Nephron progenitor cell (in vitro differentiated cells): ENCODE measurements around the gene IGFBP5.

Source experiments
- DNase-seq: peaks from one replicate; pipeline ENCODE4 v3.0.0; 2021
- H3K27ac Mint-ChIP-seq: 2 replicates; pipeline ENCODE4 v1.8.0; 2021; ENCODE audit warnings: mild to moderate bottlenecking, moderate library complexity, mixed read lengths
- H3K27me3 Mint-ChIP-seq: 2 replicates; pipeline ENCODE4 v1.8.0; 2021; ENCODE audit warnings: mild to moderate bottlenecking, low read depth, mixed read lengths; ENCODE audit not compliant: poor library complexity
- H3K36me3 Mint-ChIP-seq: 2 replicates; pipeline ENCODE4 v1.8.0; 2021; ENCODE audit warnings: low read depth, mixed read lengths
- H3K4me1 Mint-ChIP-seq: 2 replicates; pipeline ENCODE4 v1.8.0; 2021; ENCODE audit warnings: mixed read lengths
- H3K4me3 Mint-ChIP-seq: 2 replicates; pipeline ENCODE4 v1.8.0; 2021; ENCODE audit warnings: mild to moderate bottlenecking, moderate library complexity, mixed read lengths
- H3K9me3 Mint-ChIP-seq: 2 replicates; pipeline ENCODE4 v1.8.0; 2021; ENCODE audit warnings: mild to moderate bottlenecking, moderate library complexity, mixed read lengths
- TF ChIP-seq, protein P1 (sequence below): fragments of 200-600 bp; sonication (generic); IDR thresholded peaks from 2 replicates; pipeline ENCODE4 v1.5.0; 2021; ENCODE audit warnings: antibody characterized with exemption

The IGFBP5 gene

DNA sequence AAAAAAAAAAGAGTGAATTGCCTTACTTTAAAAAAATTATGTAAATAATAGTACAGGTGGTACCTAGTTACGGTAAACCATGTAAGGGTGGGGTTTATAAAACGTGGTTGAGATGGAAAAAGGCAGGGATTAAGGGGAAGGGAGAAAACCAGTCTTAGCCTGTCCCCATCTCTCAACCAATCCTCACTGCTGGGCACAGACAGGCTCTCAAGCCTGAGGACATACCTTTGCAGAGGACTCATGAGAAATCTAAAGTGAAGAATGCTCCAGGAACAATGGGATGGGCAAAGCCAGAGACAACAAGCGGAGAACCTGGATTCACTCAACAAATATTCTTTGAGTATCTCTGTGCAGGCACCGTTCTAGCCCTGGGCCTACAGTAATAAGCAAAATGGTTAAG is 65.6 kb downstream of the IGFBP5 start:
- DNase-seq, result no peak
- Mint-ChIP-seq H3K4me3 (no peak overlapping the region), H3K27ac (no peak overlapping the region), H3K4me1 (peaks cover 41% of the 10 kb centered on the region), H3K27me3 (peaks cover 20% of the 10 kb centered on the region), H3K36me3 (no peaks in the 10 kb centered on the region), H3K9me3 (peaks cover 8% of the 10 kb centered on the region)
- TF ChIP-seq, protein P1, sequence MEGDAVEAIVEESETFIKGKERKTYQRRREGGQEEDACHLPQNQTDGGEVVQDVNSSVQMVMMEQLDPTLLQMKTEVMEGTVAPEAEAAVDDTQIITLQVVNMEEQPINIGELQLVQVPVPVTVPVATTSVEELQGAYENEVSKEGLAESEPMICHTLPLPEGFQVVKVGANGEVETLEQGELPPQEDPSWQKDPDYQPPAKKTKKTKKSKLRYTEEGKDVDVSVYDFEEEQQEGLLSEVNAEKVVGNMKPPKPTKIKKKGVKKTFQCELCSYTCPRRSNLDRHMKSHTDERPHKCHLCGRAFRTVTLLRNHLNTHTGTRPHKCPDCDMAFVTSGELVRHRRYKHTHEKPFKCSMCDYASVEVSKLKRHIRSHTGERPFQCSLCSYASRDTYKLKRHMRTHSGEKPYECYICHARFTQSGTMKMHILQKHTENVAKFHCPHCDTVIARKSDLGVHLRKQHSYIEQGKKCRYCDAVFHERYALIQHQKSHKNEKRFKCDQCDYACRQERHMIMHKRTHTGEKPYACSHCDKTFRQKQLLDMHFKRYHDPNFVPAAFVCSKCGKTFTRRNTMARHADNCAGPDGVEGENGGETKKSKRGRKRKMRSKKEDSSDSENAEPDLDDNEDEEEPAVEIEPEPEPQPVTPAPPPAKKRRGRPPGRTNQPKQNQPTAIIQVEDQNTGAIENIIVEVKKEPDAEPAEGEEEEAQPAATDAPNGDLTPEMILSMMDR, result no peak

DNA sequence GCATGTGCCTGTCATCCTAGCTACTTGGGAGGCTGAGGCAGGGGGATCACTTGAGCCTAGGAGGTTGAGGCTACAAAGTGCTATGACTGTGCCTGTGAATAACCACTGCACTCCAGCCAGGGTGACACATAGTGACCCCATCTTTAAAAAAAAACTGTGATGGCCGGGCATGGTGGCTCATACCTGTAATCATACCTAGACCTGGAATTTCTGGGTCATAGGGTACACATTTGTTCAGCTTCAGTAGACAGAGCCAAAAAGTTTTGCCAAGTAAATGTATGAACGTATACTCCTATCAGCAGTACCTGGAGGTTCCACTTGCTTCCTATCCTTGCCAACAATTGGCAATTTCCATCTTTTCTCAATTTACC is 68.5 kb downstream of the IGFBP5 start:
- Mint-ChIP-seq H3K27ac (no peak overlapping the region), H3K36me3 (no peaks in the 10 kb centered on the region), H3K9me3 (peaks cover 16% of the 10 kb centered on the region), H3K27me3 (peaks cover 11% of the 10 kb centered on the region), H3K4me3 (no peak overlapping the region), H3K4me1 (peaks cover 39% of the 10 kb centered on the region)
- no peak for DNase-seq
- TF ChIP-seq, protein P1, result no peak

DNA sequence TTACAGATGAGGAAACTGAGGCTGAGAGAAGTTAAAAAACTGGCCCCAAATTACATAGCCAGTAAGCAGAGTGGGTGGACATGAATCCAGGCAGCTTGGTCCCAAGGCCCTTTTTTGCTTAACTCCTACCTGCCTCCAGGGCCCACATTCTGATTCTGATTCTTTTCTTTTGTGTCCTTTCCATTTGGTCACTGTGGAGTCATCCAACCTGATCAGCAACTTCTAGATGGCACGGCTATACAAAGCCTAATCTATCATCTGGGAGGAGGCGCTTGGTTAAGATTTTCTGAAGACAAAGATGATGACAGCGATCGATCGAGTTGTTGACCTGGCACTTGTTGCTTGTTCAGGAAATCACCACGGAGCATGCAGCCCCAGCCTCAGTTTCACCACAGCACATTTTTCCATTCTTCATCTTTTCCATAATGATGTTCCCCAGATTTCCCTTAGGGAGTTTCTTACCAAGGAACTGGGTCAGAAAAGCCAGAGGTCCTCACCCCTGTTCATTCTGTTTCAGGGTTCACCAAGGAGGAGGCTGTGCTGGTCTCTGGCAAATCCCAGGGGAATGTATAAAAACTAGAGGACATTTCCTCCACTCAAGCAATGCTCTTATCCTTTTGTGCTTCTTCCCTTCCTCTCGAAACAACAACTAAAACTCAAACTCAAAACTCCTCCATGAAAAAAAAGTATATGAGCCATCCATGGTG is 69.0 kb downstream of the IGFBP5 start:
- peaks cover 39% of the 10 kb centered on the region for H3K4me1 Mint-ChIP-seq
- H3K27ac Mint-ChIP-seq, result no peak overlapping the region
- H3K4me3 Mint-ChIP-seq, result no peak overlapping the region
- no peaks in the 10 kb centered on the region for H3K36me3 Mint-ChIP-seq
- TF ChIP-seq, protein P1, result no peak
- H3K27me3 Mint-ChIP-seq, result peaks cover 9% of the 10 kb centered on the region
- no peak for DNase-seq
- peaks cover 16% of the 10 kb centered on the region for H3K9me3 Mint-ChIP-seq

DNA sequence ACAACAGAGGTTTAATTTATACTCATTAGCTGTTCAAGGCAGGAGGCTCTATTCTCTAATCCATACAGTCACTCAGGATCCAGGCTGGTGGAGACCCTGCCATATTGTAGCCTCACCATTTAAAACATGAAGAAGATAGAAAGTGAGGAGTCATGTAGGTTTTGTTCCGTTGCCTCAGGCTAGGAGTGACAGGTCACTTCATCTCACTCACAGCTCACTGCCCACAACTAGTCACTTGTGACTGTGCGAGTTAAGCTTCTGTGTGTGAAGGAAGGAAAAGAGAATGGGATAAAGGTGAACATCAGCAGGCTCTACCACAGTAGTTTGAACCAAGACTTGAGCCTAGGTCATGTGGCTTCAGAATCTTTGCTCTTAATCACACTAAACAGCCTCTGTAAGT is 71.1 kb downstream of the IGFBP5 start:
- Mint-ChIP-seq H3K4me1 (peaks cover 56% of the 10 kb centered on the region), H3K27me3 (peaks cover 8% of the 10 kb centered on the region), H3K9me3 (peaks cover 16% of the 10 kb centered on the region), H3K27ac (no peak overlapping the region), H3K36me3 (no peaks in the 10 kb centered on the region), H3K4me3 (no peak overlapping the region)
- TF ChIP-seq, protein P1, result no peak
- no peak for DNase-seq

DNA sequence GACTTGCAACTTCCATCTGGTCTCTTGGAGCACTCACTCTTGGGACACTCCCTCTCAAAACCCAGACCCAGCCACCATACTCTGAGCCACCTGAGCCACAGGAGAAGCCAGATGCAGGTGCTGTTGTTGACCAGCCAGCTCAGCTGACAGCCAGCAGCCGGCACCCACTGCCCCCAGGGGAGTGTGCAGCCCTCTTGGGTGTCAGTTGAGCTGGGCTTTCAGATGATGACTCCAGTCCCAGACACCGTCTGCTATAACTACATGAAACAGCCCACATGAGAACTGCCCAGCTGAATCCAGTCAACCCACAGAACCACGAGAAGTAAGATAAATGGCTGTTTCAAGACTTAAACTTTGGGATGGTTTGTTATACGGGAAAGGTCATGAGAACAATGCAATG is 72.8 kb downstream of the IGFBP5 start:
- peaks cover 9% of the 10 kb centered on the region for H3K27me3 Mint-ChIP-seq
- peaks cover 8% of the 10 kb centered on the region for H3K9me3 Mint-ChIP-seq
- TF ChIP-seq, protein P1, result no peak
- peaks cover 63% of the 10 kb centered on the region for H3K4me1 Mint-ChIP-seq
- H3K4me3 Mint-ChIP-seq, result no peak overlapping the region
- DNase-seq, result no peak
- no peak overlapping the region for H3K27ac Mint-ChIP-seq
- H3K36me3 Mint-ChIP-seq, result no peaks in the 10 kb centered on the region
